Transverse colon (tissue), 3 donors: ENCODE measurements around the gene PLEKHG2.

ENCODE experiments used
- EP300 ChIP-seq: sonication (generic); formaldehyde crosslinking; IDR thresholded peaks from one replicate; pipeline ENCODE4 v1.6.1; 2017; ENCODE audit warnings: antibody characterized with exemption, low read depth
- POLR2A ChIP-seq: fragments of 450-650 bp; IDR thresholded peaks from one replicate; pipeline ENCODE4 v1.6.1; 2016; ENCODE audit warnings: antibody characterized with exemption, mild to moderate bottlenecking, moderate library complexity
- TF ChIP-seq, protein P1 (sequence below), 5 experiments: fragments of 200-600 bp in 3 of 5; fragments of 450-650 bp in 2 of 5; sonication (generic) in 3 of 5; IDR thresholded peaks; 1 replicate in 2 of 5; 2 replicates in 3 of 5; pipeline ENCODE4 v1.5.1; 2016 to 2017; ENCODE audit warnings: antibody characterized with exemption in 5 of 5, inconsistent platforms in 3 of 5, mild to moderate bottlenecking in 2 of 5, moderate library complexity in 1 of 5

DNA sequence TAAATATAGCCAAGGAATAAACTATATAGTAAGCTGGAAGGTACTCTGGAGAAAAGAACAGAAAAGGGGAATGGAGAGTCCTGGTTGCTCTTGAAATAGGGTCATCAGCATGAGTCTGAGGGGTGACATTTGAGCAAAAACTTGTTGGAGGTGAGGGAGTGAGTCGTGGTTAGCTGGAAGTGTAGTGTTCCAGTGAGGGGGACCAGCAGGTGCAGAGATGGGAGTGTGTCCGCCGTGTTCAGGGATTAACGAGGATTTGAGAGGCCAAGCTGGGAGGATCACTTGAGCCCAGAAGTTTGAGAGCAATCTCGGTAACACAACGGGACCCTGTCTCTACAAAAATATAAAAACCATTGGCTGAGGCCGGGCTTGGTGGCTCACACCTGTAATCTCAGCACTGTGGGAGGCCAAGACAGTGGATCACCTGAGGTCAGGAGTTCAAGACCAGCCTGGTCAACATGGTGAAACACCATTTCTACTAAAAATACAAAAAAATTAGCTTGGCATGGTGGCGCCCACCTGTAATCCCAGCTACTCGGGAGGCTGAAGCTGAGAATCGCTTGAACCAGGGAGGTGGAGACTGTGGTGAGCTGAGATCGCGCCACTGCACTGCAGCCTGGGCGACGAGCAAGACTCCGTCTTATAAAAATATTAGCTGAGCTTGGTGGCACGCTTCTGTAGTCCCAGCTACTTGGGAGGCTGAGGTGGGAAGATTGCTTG lies 34.1 kb downstream of the PLEKHG2 start:
- TF ChIP-seq POLR2A (no peak), EP300 (no peak)
- TF ChIP-seq, protein P1, sequence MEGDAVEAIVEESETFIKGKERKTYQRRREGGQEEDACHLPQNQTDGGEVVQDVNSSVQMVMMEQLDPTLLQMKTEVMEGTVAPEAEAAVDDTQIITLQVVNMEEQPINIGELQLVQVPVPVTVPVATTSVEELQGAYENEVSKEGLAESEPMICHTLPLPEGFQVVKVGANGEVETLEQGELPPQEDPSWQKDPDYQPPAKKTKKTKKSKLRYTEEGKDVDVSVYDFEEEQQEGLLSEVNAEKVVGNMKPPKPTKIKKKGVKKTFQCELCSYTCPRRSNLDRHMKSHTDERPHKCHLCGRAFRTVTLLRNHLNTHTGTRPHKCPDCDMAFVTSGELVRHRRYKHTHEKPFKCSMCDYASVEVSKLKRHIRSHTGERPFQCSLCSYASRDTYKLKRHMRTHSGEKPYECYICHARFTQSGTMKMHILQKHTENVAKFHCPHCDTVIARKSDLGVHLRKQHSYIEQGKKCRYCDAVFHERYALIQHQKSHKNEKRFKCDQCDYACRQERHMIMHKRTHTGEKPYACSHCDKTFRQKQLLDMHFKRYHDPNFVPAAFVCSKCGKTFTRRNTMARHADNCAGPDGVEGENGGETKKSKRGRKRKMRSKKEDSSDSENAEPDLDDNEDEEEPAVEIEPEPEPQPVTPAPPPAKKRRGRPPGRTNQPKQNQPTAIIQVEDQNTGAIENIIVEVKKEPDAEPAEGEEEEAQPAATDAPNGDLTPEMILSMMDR (IDR thresholded peaks at IDR 0.05) = no peak
